UCSD-AML1 (cell line): ENCODE data around the gene C14orf93.
A peak's percentile ranks its signal among the peaks of the same experiment; 100 is the strongest.

Experiments used
- DNase-seq: peaks from one replicate; lab custom pipeline; 2025; ENCODE audit not compliant: unreplicated experiment; lab: John Stamatoyannopoulos, UW

The C14orf93 gene, protein sequence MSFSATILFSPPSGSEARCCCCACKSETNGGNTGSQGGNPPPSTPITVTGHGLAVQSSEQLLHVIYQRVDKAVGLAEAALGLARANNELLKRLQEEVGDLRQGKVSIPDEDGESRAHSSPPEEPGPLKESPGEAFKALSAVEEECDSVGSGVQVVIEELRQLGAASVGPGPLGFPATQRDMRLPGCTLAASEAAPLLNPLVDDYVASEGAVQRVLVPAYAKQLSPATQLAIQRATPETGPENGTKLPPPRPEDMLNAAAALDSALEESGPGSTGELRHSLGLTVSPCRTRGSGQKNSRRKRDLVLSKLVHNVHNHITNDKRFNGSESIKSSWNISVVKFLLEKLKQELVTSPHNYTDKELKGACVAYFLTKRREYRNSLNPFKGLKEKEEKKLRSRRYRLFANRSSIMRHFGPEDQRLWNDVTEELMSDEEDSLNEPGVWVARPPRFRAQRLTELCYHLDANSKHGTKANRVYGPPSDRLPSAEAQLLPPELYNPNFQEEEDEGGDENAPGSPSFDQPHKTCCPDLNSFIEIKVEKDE

GRCh38 chr14:23009939-23010726 lies at the start of gene C14orf93:
TSS of gene C14orf93 (minus strand) at chr14:23010143. CDS start at chr14:22999023, 11,120 bp downstream.
- DNase-seq: peak; percentile 78

- DNase-seq: no peak
Observed at GRCh38 chr14:23058654-23059504, 48.9 kb upstream of the C14orf93 start.

- no peak for DNase-seq
Observed at GRCh38 chr14:23057757-23058653, 48.1 kb upstream of the C14orf93 start.

GRCh38 chr14:23056956-23057756 lies 47.2 kb upstream of the C14orf93 start, which contains the start of gene CDH24:
TSS of gene CDH24 (minus strand) at chr14:23057520. CDS start at chr14:23055733, 1,787 bp downstream.
- no peak for DNase-seq

GRCh38 chr14:23056145-23056955 lies 46.4 kb upstream of the C14orf93 start:
- DNase-seq: no peak

- DNase-seq: no peak
Observed at GRCh38 chr14:23055621-23056144, 45.7 kb upstream of the C14orf93 start.

GRCh38 chr14:23055147-23055550 lies 45.2 kb upstream of the C14orf93 start:
- no peak for DNase-seq

DNA sequence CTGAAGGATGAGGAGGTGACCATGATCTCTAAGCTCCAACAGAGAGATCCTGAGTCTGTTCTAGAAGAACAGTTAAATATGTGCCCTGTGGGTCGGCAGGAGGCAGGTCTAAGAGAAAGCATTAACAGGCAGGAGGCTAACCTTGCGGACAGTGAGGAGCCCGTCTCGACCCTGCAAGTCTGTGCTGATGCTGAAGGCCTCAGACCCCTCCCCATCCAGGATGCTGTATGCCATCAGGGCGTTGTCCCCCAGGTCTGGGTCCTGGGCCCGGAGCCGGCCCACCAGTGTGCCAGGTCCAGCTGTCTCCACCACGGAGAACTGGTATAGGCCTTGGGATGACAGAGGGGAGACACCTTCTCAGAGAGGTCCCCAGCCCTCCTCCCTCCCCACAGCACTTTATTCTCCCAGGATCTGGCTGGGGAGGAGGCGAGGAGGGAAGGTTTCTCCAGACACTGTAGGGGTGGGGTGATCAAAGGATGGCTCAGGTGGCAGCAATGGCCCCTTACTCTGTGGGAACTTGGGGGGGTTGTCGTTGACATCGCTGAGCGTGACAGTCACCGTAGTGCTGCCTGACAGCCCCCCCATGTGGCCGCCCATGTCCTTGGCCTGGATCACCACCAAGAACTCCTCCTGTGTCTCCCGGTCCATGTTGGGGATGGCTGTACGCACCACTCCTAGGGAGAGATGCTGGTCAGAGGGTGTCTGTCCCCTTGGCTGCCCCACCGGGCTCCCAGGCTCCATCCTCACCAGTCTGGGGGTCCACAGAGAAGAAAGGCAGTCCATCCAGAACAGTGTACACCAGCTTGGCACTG lies 44.3 kb upstream of the C14orf93 start:
- no peak for DNase-seq

- no peak for DNase-seq
Observed at GRCh38 chr14:23053426-23053825, 43.5 kb upstream of the C14orf93 start.

GRCh38 chr14:23052671-23053070 lies 42.7 kb upstream of the C14orf93 start:
- DNase-seq: no peak

DNA sequence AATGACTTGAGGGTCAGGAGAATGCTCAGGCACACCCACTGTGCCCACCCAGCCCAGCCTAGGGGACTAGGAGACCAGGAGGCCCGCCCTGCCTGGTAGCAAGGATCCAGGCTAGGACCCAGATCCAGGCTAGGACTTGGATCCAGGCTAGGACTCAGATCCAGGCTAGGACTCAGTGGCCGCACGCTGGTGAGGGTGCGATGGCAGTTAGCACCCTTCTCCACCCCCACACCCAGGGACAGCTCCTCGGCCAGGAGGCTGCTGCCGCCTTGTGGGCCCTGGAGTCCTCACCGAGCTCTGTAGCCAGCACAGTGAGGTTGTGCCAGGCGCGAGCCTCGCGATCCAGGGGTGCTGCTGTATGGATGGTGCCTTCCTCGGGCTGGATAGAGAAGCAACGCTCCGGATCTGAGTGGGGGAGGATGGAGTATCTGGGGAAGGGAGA lies 42.3 kb upstream of the C14orf93 start:
- no peak for DNase-seq

DNA sequence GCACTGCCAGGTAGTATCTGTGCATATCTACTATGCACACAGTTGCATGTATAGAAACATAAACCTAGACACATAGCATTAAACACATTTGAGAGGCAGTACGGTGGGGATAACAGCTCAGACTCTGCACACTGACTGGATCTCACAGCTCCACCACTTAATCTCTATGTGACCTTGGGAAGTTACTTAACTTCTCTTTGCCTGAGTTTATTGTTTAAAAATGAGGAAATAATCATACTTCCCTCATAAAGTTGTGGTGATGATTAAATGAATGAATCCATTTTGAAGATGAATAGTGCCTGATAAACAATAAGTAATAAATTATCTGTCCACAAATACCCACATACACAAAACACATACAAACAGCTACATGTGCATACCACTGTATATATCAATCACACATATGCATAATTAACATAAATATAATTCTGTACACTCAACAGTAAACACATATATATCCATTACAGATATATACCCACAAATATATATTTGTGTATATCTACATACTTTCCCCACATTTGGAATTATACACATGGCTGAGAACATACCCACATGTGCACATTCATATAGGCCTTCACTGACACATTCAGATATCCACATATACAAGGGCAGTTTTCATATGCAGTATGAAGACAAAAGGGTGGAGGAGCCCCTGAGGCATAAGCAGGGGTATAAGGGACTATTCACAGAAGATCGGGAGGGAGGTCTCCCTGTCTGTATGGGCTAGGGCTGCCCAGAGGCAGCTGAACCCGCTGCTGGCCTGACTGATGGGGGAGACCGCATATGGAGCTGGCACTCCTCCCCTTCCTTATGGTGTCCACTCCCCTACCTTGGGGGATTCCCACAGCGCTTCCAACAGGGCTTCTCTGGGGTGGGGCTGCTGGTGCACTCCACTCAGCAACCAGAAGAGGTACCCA lies 41.5 kb upstream of the C14orf93 start:
- no peak for DNase-seq

GRCh38 chr14:23049011-23049410 lies 39.1 kb upstream of the C14orf93 start:
- DNase-seq: no peak

GRCh38 chr14:23047751-23048693 lies 38.1 kb upstream of the C14orf93 start:
- DNase-seq: no peak
